Stimulated activated CD8-positive, alpha-beta memory T cell treated with anti-CD3 and anti-CD28 coated beads, Interleukin-15, amount 100 ng/mL, for 4 hours (primary cell): ENCODE data around the gene ALS2.
"Not testable (repeated sequence)": the region's sequence is repeated elsewhere in the genome, so short reads cannot be mapped to it uniquely, and the experiment has no call there.

Source experiments
- DNase-seq, 2 donors: peaks; one replicate each; pipeline ENCODE4 v3.0.0-alpha.2; 2020; ENCODE audit warnings: low read depth in 2 of 2

Gene ALS2

DNA sequence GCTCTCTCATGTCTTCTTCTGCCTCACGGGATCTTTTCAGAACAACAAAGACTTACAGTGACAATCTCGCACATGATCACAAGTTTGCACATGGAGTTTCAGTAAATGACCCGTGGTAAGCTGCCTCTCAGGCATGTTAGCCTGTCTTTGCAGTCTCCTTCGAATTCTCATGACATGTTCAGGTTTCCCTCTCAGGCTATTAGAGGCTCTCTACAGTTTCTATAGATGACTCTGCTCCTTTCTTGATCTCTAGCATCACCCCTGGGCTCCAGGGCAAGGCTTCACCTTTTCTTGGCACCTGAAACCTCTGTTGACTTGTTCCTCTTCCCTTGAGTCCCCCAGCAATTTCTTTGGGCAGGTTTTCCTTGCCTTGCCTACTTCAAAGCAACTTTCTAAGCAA lies 105.3 kb downstream of the ALS2 start:
- DNase-seq = no peak

DNA sequence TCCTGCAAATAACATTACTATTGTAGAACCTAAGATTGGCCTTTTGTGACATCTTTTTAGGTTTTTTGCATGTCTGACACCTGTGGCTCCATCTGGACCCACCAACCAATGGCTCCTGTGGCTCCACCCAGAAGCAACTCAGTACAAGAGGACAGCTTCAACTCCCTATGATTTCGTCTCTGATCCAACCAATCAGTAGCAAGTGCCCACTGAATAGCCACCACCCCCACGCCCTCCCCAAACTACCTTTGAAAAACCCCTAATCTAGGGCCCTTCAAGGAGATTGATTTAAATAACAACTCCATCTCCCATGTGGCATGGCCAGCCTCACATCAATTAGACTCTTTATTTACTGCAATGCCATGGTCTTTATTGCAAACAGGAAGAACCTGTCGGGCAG lies 105.9 kb downstream of the ALS2 start:
- no peak for DNase-seq

DNA sequence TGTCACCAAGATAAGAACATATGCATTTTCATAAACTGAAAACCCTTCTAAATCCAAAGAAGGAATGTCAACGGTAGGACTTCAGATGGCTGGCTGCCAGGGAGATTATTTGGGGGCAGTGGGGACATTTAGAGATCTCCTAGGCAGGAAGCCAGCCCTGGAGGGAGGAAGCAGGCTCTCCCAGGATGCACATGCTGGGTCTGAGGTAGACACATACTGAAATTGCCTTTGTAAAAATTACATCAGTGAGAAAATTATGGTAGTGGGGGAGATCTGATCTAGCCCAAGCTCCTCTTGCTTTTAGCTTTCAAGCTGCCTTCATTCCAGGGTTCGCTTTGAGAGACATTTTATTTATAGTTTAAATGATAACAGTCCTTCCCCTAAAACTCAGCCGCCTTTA lies 106.4 kb downstream of the ALS2 start:
- DNase-seq = no peak

DNA sequence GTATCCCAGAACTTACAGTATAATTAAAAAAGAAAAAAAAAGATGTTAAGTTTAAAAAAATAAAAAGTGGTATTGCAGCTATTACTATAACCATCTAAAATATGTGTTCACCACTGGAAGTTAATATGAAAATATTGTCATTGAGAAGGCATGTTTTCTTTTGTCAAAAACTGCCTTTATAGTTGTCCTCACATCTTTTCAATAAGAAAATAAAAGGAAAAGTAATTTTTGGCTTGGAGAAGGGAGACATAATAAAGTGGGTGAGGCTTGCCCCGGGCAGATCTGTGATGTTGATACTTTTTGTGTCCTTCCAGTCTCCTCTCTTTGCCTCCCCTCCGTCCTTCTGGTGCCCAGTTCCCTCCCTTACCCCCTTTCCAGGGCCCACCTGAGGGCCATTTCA lies 107.2 kb downstream of the ALS2 start:
- no peak for DNase-seq

DNA sequence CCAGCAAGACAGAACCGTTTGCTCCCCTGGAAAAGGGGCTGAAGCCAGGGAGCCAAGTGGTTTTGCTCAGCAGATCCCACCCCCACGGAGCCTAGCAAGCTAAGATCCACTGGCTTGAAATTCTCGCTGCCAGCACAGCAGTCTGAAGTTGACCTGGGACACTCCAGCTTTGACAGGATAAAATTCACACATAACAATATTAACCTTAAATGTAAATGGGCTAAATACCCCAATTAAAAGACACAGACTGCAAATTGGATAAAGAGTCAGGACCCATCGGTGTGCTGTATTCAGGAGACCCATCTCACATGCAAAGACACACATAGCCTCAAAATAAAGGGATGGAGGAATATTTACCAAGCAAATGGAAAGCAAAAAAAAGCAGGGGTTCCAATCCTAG lies 109.5 kb downstream of the ALS2 start:
- not testable (repeated sequence) for DNase-seq

DNA sequence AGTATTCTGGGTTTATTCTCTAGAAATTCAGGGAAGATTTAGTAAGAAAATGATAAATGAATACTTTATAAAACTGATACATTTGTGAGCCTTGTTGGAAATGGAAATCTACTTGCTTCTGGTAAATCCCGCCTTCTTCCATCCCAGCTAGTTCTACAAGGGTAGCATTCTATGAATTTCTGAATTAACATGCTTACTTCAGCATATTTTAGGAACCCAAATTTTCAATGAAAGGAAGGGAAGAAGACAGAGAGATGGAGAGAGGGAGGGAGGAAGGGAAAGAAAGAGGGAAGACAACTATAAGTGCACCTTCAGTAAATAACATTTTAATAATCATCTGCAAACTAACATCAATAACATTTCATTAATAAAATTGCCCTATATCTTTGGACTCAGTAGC lies 110.9 kb downstream of the ALS2 start:
- no peak for DNase-seq

DNA sequence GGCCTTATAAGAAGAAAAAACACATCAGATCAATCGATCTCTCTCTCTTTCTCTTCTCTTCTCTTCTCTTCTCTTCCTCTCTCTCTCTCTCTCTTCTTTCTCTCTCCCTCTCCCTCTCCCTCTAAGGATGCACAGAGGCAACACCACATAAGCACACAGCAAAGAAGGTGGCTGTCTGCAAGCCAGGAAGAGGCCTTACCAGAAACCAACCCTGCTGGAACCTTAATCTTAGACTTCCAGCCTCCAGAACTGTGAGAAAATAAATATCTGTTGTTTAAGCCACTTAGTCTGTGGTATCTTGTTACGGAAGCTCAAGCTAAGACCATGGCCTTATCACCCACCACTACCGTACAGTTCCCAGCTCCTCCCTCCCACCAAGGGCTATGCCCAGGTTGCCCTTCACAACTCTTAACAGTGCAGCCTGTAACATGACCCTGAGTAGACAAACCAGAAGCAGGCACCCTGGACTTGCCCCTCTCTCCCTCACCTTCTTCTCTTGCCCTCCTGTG lies 112.3 kb downstream of the ALS2 start:
- DNase-seq = no peak

DNA sequence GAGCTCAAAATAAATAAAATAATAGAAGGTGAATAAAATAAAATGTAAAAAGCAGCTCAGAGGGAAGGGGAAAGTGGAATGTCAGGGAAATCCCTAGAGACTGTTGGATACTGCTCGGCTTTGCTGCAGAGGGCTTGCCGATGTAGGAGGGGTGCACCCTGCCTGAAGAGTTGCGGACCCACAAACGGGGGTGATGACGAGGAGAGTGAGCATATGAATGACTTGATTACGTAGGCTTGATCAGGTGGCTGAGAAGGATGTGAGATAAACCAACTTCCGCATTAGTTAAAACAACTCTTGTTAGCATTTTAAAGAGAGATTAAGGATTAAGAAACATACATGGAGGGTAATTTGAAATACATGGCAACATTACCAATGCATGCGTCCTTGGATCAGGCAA lies 116.4 kb downstream of the ALS2 start:
- DNase-seq = no peak

DNA sequence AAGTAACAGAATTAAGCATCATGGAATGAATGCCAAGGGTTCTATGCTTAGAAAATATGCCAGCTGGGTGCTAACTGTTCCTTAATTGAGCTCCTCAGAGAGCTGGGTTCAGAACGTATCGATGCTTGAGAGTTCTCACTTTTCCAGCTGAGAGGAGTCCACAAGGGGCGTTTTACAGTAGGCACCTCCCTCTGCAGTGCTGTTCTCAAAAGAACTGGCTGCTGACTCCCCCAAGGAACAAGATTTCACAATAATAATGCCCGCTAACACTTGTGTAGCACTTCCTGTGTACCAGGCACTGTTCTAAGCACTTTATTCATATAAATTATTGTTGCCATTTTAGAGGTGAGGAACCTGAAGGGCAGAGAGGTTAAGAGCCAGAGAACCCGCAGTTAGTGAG lies 119.4 kb downstream of the ALS2 start:
- DNase-seq = no peak

DNA sequence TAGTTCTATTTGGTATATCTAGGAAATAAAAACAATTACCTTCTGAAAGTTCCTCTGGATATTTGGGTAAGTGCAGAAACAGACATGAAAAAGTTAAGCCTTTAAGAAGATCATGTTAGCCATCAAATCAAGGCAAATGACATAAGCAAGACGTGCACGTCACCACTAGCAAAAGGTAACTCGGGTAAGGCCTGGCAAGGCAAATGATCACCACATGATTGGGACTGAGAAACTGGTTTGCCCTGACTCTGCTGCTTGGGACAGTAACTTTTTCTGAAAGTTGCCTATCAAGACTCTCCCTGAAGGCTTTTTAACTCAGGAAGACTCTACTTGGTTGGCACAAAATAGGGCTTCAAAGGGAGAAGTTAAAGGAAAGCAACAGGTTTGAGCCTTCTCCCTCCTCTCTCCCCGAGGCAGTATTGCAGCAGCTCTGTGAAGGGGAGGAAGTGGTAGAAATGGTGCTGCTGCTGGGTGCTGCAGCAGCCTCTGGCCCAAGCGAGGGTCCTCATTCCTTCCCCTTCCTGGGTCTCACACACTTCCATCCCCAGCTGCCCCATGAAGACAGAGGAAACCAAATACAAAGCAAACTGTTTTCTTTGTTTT lies 120.3 kb downstream of the ALS2 start:
- no peak for DNase-seq

DNA sequence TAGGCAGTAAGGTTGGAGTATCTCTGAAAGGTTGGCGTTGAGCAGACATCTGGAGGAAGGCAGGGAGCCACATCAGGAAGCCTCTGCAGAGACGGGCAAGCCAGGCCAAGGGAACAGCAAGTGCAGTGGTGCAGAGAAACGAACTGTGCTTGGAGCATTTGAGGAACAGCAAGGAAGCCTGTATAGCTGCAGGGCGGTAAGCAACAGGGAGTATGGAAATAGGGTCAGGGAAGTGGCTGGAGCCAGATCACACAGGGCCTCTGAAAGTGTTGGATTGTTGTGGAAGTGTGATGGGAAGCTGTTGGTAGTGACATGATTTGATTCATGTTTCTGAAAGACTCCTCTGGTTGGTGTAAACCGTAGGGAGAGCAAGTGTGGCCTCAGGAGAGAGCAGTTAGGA lies 124.0 kb downstream of the ALS2 start:
- no peak for DNase-seq

DNA sequence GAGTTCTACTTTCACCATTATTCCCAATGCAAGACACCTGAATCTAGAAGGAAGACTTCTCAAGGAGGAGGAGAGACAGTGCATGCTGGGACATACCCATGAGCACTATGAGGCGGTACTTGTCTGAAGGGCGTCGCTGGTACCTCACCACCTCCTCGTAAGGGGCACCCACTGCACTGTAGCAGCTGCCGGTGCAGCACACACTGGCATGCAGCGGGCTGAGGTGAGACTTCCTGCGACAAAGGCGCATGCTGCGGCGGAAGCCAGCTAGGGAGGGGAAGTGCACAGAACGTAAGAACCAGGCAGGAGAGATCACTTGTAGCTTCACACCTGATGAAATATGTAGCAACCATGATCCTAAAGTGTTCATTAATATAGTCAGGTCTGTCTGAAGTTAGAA lies 124.6 kb downstream of the ALS2 start:
- peak in 1 of 2 donors; percentile 3 for DNase-seq

DNA sequence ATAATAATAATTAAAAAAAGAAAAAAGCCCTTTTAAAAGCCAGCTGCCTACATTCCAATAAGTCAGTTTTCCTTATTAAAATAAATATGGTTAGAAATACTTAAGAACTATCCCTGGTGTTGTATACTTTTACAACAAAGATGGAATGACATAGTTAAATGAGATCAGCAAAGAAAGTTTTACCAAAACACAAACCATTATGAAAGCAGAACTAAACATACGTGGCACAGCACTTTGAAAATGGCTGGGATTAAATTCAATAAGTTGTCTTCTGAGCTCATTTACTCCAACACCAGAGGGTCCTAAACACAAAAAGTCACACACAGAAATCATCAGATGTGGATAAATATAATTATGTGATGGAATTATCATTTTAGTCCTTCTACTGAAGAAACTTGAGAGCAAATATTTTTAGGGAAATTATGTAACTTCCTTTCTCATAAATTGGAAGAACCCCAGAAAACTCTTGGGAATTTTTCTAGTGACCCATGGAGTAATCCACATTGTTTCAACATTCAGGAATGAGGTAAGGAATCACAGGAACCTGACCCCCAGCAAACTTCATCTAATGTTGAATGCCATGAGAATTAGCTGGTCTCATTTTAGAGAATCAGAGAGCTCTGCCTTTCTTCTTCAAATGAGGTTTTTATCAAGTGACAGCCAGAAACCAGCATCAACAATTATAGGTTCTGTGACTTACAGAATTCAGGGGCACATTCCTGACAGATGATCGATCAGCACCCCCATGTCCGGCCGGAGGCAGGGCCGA lies 125.9 kb downstream of the ALS2 start:
- DNase-seq = no peak

DNA sequence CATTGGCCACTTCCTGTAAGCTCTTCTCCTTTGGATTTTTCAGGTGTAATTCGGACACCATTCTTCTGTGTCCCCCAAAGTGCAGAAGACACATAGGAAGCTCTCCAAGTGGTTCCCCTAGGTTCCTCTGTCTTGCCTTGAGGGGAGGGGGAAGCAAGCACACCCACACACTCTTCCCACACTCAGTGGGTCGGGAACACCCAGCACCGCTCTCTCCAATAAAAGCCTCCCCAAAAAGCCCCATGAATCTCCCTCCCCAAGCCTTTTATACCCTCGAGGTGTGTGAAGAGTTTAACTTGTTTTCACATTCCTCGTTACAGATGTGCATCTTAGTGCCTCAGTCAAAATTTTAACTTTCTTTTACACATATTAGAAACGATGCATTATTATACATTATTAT lies 127.5 kb downstream of the ALS2 start:
- no peak for DNase-seq
